Measurements from ENCODE around the gene CRACR2A.

DNA sequence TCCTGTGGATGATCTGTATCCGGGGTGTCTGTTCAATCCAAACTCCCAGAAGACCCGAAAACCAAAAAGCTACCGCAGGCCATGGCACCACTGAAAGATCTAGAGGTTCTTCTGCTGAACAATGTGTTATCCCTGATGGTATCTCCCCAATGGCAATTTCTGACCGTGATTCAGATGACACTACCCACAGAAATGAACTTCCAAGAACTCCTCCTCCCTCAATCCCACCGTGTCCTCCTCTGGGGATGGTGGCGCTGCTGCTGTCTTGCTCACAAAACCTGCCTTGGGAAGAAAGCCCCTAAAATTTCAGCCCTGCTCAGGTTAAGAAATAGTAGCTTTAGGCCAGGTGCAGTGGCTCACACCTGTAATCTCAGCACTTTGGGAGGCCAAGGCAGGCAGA lies 7.8 kb downstream of the CRACR2A start:
- TF ChIP-seq CTCF (IDR thresholded peaks at IDR 0.05), result no peak
- no peak for TF ChIP-seq EP300 (IDR thresholded peaks at IDR 0.05)
- no peak for TF ChIP-seq POLR2A (IDR thresholded peaks at IDR 0.05; ENCODE audit: low read depth)
